ENCODE data around the gene BCL2L13. TPM values are rescaled to one million over a fixed set of nuclear protein-coding genes. Genes with fewer than 3 reads are reported as not detected.
"Not testable (repeated sequence)": the region's sequence is repeated elsewhere in the genome, so short reads cannot be mapped to it uniquely, and the experiment has no call there.

Gene BCL2L13
- total RNA-seq, 1 donor from 2014 or later, result 102 TPM

DNA sequence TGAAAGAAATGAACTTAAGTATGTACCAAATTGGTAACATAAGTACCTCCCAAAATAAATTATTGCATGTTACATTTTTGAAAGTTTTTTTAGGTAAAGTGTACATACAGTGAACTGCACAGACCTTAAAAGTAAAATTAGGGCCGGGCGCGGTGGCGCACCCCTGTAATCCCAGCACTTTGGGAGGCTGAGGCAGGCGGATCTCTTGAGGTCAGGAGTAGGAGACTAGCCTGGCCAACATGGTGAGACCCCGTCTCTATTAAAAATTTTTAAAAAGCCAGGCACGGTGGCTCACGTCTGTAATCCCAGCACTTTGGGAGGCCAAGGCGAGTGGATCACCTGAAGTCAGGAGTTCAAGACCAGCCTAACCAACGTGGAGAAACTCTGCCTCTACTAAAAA lies 1.7 kb upstream of the BCL2L13 start:
- not testable (repeated sequence) for DNase-seq (ENCODE audit: low read depth)

- no peak for DNase-seq (ENCODE audit: low read depth)
Observed at GRCh38 chr22:17637490-17638181, 921 bp upstream of the BCL2L13 start.

DNA sequence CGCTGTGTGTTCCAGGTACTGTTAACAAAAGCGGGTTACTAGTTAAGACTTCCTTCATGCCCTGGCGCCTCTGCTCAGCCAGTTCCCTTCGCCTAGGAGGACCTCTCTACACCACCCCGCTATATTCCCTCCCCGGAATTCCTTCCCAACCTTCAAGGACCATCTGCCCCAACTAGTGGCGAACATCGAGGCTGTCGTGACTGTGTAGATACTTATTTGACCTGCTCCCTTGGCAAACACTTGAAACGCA lies 450 bp upstream of the BCL2L13 start:
- DNase-seq (ENCODE audit: low read depth), result no peak

DNA sequence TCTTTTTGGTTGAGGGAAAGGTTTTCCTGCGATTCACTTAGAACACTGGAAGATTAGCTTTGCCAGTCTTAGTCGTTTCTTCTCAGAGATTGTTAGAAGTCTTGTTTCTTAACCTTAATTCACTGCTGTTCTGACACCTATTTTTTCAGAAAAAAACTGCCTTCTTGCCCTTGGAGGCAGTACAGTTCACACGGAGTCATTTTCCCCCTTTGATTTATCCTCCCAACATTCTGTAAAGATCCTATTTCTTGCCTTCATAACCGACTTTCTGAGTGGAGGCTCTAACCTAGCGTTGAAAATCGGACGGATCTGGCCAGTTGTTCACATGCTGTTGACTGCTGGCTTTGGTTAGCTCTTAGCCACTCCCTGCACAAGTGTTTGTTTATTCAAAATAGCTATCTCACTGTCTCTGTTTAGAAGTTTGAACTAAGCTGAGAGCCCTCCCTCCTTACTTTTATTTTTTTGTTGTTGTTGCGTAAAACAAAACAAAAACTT lies 737 bp downstream of the BCL2L13 start:
- peak; percentile 86 for DNase-seq (ENCODE audit: low read depth)

DNA sequence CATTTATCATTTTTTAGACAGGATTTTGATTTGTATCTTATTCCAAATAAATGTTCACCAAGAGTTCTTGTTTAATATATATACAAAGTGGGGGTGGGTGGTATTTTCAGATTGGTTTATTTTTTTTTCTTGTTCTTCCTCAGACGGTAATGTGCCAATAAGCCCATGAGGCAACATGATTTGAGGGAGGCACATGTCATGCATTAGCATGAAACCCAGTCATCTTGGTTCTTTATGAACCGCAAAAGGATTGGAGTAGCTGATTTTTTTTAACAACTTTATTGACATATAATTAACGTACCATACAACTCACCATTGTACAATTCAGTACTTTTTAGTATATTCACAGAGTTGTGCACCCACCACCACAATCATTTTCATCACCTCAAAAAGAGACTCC lies 2.7 kb downstream of the BCL2L13 start:
- DNase-seq (ENCODE audit: low read depth), result no peak

GRCh38 chr22:17642357-17642756 lies 3.8 kb downstream of the BCL2L13 start:
- not testable (repeated sequence) for DNase-seq (ENCODE audit: low read depth)

DNA sequence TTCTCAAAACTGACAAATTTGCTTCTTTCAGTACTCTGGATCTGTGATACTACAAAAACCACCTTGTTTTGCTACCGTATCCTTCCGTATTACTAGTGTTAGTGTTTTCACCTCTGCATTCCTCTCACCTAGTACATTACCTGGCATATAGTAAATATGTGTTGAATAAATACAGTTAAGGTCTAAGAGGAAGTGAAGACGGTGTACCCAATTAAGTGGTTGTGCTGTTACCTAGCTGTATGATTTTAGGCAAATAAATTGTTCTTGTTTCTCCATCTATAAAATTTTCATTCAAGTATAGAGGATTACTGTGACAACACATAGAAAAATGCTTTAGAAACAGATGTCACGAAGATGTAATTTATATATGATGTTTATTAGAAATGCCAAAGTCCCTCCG lies 8.9 kb downstream of the BCL2L13 start:
- DNase-seq (ENCODE audit: low read depth), result no peak

GRCh38 chr22:17647991-17648390 lies 9.4 kb downstream of the BCL2L13 start:
- no peak for DNase-seq (ENCODE audit: low read depth)

- DNase-seq (ENCODE audit: low read depth), result no peak
Observed at GRCh38 chr22:17648569-17648968, 10.0 kb downstream of the BCL2L13 start.

DNA sequence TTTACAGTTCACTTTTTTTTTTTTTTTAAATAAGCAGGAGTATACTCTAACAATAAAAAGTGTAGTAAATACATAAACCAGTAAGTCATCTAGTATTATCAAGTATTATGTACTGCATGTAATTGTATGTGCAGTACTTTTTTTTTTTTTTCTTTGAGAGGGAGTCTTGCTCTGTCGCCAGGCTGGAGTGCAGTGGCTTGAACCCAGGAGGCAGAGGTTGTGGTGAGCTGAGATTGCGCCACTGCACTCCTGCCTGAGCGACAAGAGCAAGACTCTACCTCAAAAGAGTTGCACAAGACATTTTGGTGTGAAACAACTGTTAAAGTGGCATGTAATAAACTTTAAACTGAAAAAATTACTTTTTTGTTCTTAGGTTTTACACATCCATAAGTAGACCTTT lies 16.7 kb downstream of the BCL2L13 start:
- no peak for DNase-seq (ENCODE audit: low read depth)

DNA sequence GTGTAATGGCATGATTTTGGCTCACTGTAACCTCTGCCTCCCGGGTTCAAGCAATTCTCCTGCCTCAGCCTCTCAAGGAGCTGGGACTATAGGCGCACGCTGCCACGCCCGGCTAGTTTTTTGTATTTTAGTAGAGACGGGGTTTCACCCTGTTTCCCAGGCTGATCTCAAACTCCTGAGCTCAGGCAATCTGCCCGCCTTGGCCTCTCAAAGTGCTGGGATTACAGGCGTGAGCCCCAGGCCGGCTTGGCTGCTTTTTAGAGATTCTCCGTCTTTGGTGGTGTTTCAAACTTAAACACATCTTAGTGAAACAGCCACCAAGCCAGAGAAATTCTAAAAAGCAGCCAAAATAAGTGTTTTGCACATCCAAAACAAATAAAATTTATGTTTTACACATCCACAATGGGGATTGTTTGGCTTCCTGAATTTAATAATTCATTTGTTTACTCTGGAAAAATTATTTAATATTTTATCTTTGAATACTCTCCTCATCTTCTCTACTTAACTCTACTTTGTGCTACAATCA lies 18.4 kb downstream of the BCL2L13 start:
- DNase-seq (ENCODE audit: low read depth), result no peak

- DNase-seq (ENCODE audit: low read depth), result no peak
Observed at GRCh38 chr22:17664414-17665055, 26.0 kb downstream of the BCL2L13 start.

DNA sequence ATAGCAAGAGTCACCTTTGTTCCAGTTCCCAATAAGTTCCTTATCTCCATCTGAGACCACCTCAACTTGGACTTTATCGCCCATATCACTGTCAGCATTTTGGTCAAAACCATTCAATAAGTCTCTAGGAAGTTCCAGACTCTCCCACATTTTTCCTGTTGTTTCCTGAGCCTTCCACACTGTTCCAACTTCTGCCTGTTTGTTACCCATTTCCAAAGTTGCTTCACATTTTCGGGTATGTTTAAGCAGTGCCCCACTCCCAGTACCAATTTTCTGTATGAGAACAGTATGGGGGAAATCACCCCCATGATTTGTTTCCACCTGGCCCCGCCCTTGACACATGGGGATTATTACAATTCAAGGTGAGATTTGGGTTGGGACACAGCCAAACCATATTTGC lies 26.7 kb downstream of the BCL2L13 start:
- no peak for DNase-seq (ENCODE audit: low read depth)

GRCh38 chr22:17665854-17666253 lies 27.3 kb downstream of the BCL2L13 start:
- no peak for DNase-seq (ENCODE audit: low read depth)

GRCh38 chr22:17671521-17672092 lies 33.0 kb downstream of the BCL2L13 start:
- not testable (repeated sequence) for DNase-seq (ENCODE audit: low read depth)

- DNase-seq (ENCODE audit: low read depth), result peak; percentile 24
Observed at GRCh38 chr22:17672417-17672991, 33.9 kb downstream of the BCL2L13 start.

DNA sequence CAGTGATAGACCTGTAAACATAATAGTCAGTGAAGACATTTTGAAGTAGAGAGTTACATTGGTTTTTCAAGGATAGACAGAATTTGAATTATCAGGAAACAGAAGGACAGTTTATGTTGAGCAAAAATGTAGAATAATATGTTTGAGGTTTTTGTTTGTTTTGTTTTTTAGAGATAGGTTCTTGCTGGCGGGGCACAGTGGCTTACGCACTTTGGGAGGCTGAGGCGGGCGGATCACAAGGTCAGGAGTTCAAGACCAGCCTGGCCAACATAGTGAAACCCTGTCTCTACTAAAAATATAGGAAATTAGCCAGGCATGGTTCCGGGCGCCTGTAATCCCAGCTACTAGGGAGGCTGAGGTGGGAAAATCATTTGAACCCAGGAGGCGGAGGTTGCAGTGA lies 35.6 kb downstream of the BCL2L13 start:
- no peak for DNase-seq (ENCODE audit: low read depth)

DNA sequence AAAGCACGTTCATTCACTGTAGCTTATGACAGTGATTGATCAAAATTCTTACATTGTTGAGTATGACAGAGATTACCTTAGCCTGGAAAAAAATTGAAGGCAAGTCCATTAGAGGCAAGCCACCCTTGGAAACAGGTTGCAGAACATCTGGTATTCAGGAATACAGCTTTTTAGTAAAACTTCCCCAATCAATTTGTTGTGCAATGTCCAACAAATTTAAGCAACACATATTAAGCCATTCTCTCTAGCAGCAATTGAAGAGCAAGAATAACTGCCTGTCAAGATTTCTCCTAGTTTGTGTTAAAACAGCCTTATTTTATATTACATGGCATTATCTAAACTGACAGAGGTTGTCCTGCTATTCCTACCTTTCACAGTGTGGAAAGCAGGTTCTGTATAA lies 37.0 kb downstream of the BCL2L13 start:
- DNase-seq (ENCODE audit: low read depth), result no peak

DNA sequence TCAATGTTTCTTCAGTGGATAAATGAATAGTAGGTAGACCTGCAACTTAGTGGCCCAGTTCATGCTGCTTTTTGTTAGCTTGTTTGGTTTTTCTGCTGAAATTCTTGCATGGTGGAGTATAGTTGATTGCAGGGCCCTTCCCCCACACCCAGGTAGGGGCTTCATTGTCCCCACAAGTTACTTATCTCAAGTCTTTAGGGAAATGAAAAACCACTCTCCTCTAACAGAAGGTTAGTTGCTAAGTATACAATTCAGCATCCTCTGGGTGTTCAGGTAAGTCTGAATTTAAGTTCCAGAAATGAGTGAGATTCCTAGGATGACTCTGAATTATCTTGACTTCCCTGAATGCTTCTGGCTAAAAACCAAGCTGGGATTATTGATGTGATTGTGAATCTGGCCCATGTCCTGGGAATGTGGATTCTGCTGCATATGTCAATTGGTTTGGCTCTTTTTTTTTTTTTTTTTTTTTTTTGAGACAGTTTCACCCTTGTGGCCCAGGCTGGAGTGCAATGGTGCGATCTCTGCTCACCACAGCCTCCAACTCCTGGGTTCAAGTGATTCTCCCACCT lies 40.3 kb downstream of the BCL2L13 start:
- no peak for DNase-seq (ENCODE audit: low read depth)

DNA sequence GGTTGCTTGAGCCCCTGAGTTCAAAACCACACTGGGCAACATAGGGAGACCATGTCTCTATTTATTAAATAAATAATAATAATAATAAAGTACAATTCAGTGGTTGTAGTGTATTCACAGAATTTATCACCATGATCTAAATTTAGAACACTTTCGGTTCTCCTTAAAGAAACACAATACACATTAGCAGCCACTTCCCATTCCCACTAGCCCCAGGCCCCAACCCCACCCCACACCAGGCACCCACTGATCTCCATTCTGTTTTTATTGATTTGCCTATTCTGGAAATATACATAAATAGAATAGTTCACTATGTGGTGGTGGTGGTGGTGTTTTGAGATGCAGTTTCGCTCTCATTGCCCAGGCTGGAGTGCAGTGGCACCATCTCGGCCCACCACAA lies 45.7 kb downstream of the BCL2L13 start:
- no peak for DNase-seq (ENCODE audit: low read depth)

GRCh38 chr22:17692841-17693240 lies 54.3 kb downstream of the BCL2L13 start:
- peak; percentile 38 for DNase-seq (ENCODE audit: low read depth)

GRCh38 chr22:17694193-17694592 lies 55.6 kb downstream of the BCL2L13 start:
- DNase-seq (ENCODE audit: low read depth), result no peak
